Neural crest cell (in vitro differentiated cells): ENCODE data around the gene S100A6. TPM values are rescaled to one million over a fixed set of nuclear protein-coding genes. Genes with fewer than 3 reads are reported as not detected.

ENCODE experiments used
- DNase-seq: peaks from one replicate; pipeline ENCODE4 v3.0.0; 2021; ENCODE audit warnings: low read depth, mixed read lengths, low spot score
- H3K27ac Mint-ChIP-seq: one replicate; pipeline ENCODE4 v1.8.0; 2021; ENCODE audit warnings: mild to moderate bottlenecking, mixed read lengths; ENCODE audit not compliant: unreplicated experiment
- H3K27me3 Mint-ChIP-seq: 2 replicates; pipeline ENCODE4 v1.8.0; 2021; ENCODE audit warnings: low read depth, mild to moderate bottlenecking, mixed read lengths
- H3K36me3 Mint-ChIP-seq: 2 replicates; pipeline ENCODE4 v1.8.0; 2021; ENCODE audit warnings: low read depth, mild to moderate bottlenecking, mixed read lengths
- H3K4me1 Mint-ChIP-seq: 2 replicates; pipeline ENCODE4 v1.8.0; 2021; ENCODE audit warnings: mixed read lengths
- H3K4me3 Mint-ChIP-seq: one replicate; pipeline ENCODE4 v1.8.0; 2021; ENCODE audit warnings: mild to moderate bottlenecking, mixed read lengths
- H3K9me3 Mint-ChIP-seq: 2 replicates; pipeline ENCODE4 v1.8.0; 2021; ENCODE audit warnings: mixed read lengths
- total RNA-seq: library from RNA; stranded (reverse); gene quantifications from 2 replicates; pipeline ENCODE4 v1.2.1, GENCODE V29; 2021
- TF ChIP-seq, protein P1 (sequence below): fragments of 200-600 bp; sonication (generic); conservative IDR thresholded peaks from 2 replicates; pipeline ENCODE4 v1.5.0; 2021; ENCODE audit warnings: antibody characterized with exemption, mild to moderate bottlenecking

S100A6 gene
- total RNA-seq, 1 donor from 2014 or later = not detected

- H3K27ac Mint-ChIP-seq = no peak overlapping the region
- H3K4me3 Mint-ChIP-seq = no peak overlapping the region
- H3K9me3 Mint-ChIP-seq = no peaks in the 10 kb centered on the region
- H3K4me1 Mint-ChIP-seq = peaks cover 6% of the 10 kb centered on the region
- H3K27me3 Mint-ChIP-seq = no peaks in the 10 kb centered on the region
- TF ChIP-seq, protein P1, sequence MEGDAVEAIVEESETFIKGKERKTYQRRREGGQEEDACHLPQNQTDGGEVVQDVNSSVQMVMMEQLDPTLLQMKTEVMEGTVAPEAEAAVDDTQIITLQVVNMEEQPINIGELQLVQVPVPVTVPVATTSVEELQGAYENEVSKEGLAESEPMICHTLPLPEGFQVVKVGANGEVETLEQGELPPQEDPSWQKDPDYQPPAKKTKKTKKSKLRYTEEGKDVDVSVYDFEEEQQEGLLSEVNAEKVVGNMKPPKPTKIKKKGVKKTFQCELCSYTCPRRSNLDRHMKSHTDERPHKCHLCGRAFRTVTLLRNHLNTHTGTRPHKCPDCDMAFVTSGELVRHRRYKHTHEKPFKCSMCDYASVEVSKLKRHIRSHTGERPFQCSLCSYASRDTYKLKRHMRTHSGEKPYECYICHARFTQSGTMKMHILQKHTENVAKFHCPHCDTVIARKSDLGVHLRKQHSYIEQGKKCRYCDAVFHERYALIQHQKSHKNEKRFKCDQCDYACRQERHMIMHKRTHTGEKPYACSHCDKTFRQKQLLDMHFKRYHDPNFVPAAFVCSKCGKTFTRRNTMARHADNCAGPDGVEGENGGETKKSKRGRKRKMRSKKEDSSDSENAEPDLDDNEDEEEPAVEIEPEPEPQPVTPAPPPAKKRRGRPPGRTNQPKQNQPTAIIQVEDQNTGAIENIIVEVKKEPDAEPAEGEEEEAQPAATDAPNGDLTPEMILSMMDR = no peak
- no peaks in the 10 kb centered on the region for H3K36me3 Mint-ChIP-seq
- no peak for DNase-seq
Observed at GRCh38 chr1:153509036-153509435, 26.8 kb downstream of the S100A6 start.

- no peak for DNase-seq
- no peaks in the 10 kb centered on the region for H3K9me3 Mint-ChIP-seq
- H3K27me3 Mint-ChIP-seq = no peaks in the 10 kb centered on the region
- peak overlapping the region; percentile 27 for H3K27ac Mint-ChIP-seq
- TF ChIP-seq, protein P1 = no peak
- H3K4me3 Mint-ChIP-seq = no peak overlapping the region
- H3K36me3 Mint-ChIP-seq = no peaks in the 10 kb centered on the region
- peaks cover 6% of the 10 kb centered on the region for H3K4me1 Mint-ChIP-seq
Observed at GRCh38 chr1:153507926-153508583, 27.7 kb downstream of the S100A6 start.

GRCh38 chr1:153506831-153507413, 28.9 kb downstream of the S100A6 start:
- no peak for DNase-seq
- H3K27ac Mint-ChIP-seq = no peak overlapping the region
- H3K4me3 Mint-ChIP-seq = no peak overlapping the region
- H3K27me3 Mint-ChIP-seq = no peaks in the 10 kb centered on the region
- no peaks in the 10 kb centered on the region for H3K36me3 Mint-ChIP-seq
- H3K4me1 Mint-ChIP-seq = peaks cover 6% of the 10 kb centered on the region
- no peaks in the 10 kb centered on the region for H3K9me3 Mint-ChIP-seq
- TF ChIP-seq, protein P1 = no peak

DNA sequence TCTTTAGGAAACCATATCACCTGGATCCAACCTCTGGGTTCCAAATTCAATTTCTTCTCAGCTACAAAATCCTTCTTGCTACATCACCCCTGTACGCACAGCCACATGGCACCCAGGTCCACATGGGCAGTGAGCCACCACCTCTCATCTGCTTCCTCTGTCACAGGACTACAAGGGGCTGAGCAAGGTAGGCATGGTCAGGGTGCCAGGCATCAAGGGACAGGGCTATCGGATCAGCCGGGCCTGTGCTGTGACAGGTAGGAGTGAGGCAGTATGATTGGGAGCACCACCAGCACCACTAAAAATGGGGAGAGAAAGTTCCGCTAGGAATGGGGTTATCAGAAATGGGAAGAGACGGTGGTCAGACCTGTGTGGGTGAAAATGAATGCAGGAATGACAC, 29.4 kb downstream of the S100A6 start:
- H3K36me3 Mint-ChIP-seq = no peaks in the 10 kb centered on the region
- TF ChIP-seq, protein P1 = no peak
- no peaks in the 10 kb centered on the region for H3K27me3 Mint-ChIP-seq
- peaks cover 6% of the 10 kb centered on the region for H3K4me1 Mint-ChIP-seq
- DNase-seq = no peak
- H3K9me3 Mint-ChIP-seq = no peaks in the 10 kb centered on the region
- H3K27ac Mint-ChIP-seq = peak overlapping the region; percentile 57
- H3K4me3 Mint-ChIP-seq = no peak overlapping the region

- Mint-ChIP-seq H3K36me3 (no peaks in the 10 kb centered on the region), H3K27ac (no peak overlapping the region), H3K4me3 (no peak overlapping the region), H3K9me3 (no peaks in the 10 kb centered on the region), H3K4me1 (no peaks in the 10 kb centered on the region), H3K27me3 (peaks cover 3% of the 10 kb centered on the region)
- DNase-seq = no peak
- TF ChIP-seq, protein P1 = no peak
Observed at GRCh38 chr1:153505576-153505975, 30.2 kb downstream of the S100A6 start.
